ENCODE results near the gene RAB31.

DNA sequence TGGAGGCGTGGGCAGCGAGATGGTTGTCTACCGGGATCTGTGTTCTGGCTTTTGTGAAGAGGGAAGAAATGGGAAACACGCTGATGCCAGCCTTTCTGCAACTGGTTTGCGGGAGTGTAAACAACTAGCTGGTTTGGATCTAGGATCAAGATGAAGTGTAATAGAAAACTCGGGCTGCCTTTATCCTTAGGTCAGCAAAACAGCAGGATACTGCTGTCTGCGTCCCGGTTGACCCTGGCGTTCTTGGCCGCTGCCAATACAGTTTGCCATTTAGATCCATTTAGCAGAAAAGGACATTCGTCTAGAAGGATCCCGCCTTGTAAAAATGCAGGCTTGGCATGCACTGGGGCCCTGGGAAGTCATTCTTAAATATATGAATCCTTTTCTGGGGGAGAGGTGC is 42.0 kb downstream of the RAB31 start:
- TF ChIP-seq, protein P1, sequence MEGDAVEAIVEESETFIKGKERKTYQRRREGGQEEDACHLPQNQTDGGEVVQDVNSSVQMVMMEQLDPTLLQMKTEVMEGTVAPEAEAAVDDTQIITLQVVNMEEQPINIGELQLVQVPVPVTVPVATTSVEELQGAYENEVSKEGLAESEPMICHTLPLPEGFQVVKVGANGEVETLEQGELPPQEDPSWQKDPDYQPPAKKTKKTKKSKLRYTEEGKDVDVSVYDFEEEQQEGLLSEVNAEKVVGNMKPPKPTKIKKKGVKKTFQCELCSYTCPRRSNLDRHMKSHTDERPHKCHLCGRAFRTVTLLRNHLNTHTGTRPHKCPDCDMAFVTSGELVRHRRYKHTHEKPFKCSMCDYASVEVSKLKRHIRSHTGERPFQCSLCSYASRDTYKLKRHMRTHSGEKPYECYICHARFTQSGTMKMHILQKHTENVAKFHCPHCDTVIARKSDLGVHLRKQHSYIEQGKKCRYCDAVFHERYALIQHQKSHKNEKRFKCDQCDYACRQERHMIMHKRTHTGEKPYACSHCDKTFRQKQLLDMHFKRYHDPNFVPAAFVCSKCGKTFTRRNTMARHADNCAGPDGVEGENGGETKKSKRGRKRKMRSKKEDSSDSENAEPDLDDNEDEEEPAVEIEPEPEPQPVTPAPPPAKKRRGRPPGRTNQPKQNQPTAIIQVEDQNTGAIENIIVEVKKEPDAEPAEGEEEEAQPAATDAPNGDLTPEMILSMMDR (IDR thresholded peaks at IDR 0.05): no peak
- TF ChIP-seq POLR2AphosphoS5 (IDR thresholded peaks at IDR 0.05) (no peak), POLR2A (IDR thresholded peaks at IDR 0.05) (no peak)

Measured in breast epithelium (tissue), 3 donors.